Measurements from ENCODE around the gene MMP20.

The MMP20 gene

GRCh38 chr11:102592131-102592530 lies 33.0 kb downstream of the MMP20 start:
- no peak for DNase-seq (ENCODE audit: low read depth, low spot score)

- DNase-seq (ENCODE audit: low read depth, low spot score), result no peak
These were observed 33.9 kb downstream of the MMP20 start for GRCh38 chr11:102591160-102591718.

- DNase-seq (ENCODE audit: low read depth, low spot score), result no peak
These were observed 34.7 kb downstream of the MMP20 start for GRCh38 chr11:102590276-102591049.

- no peak for DNase-seq (ENCODE audit: low read depth, low spot score)
These were observed 36.1 kb downstream of the MMP20 start for GRCh38 chr11:102589047-102589459.

- no peak for DNase-seq (ENCODE audit: low read depth, low spot score)
These were observed 37.4 kb downstream of the MMP20 start for GRCh38 chr11:102587722-102588121.

GRCh38 chr11:102583141-102583873 lies 41.8 kb downstream of the MMP20 start:
- no peak for DNase-seq (ENCODE audit: low read depth, low spot score)

GRCh38 chr11:102582140-102582539 lies 43.0 kb downstream of the MMP20 start:
- no peak for DNase-seq (ENCODE audit: low read depth, low spot score)

- no peak for DNase-seq (ENCODE audit: low read depth, low spot score)
These were observed 44.1 kb downstream of the MMP20 start for GRCh38 chr11:102581066-102581465.

- DNase-seq (ENCODE audit: low read depth, low spot score), result peak; percentile 15
These were observed 44.8 kb downstream of the MMP20 start for GRCh38 chr11:102580185-102580951.

- no peak for DNase-seq (ENCODE audit: low read depth, low spot score)
These were observed 47.4 kb downstream of the MMP20 start for GRCh38 chr11:102577723-102578122.

GRCh38 chr11:102577182-102577581 lies 48.0 kb downstream of the MMP20 start:
- DNase-seq (ENCODE audit: low read depth, low spot score), result no peak

- DNase-seq (ENCODE audit: low read depth, low spot score), result no peak
These were observed 48.8 kb downstream of the MMP20 start for GRCh38 chr11:102576350-102576749.

- no peak for DNase-seq (ENCODE audit: low read depth, low spot score)
These were observed 50.1 kb downstream of the MMP20 start for GRCh38 chr11:102575012-102575411.

GRCh38 chr11:102573851-102574250 lies 51.3 kb downstream of the MMP20 start:
- no peak for DNase-seq (ENCODE audit: low read depth, low spot score)

GRCh38 chr11:102572554-102573220 lies 52.4 kb downstream of the MMP20 start:
- no peak for DNase-seq (ENCODE audit: low read depth, low spot score)

- no peak for DNase-seq (ENCODE audit: low read depth, low spot score)
These were observed 56.3 kb downstream of the MMP20 start for GRCh38 chr11:102568851-102569250.

- no peak for DNase-seq (ENCODE audit: low read depth, low spot score)
These were observed 59.0 kb downstream of the MMP20 start for GRCh38 chr11:102566112-102566511.

- peak; percentile 54 for DNase-seq (ENCODE audit: low read depth, low spot score)
These were observed 61.0 kb downstream of the MMP20 start for GRCh38 chr11:102564110-102564509.

GRCh38 chr11:102561636-102562035 lies 63.5 kb downstream of the MMP20 start:
- DNase-seq (ENCODE audit: low read depth, low spot score), result no peak

GRCh38 chr11:102560555-102561011 lies 64.5 kb downstream of the MMP20 start:
- peak; percentile 93 for DNase-seq (ENCODE audit: low read depth, low spot score)

GRCh38 chr11:102559839-102560238 lies 65.3 kb downstream of the MMP20 start:
- no peak for DNase-seq (ENCODE audit: low read depth, low spot score)
